Pons (tissue), 1 donor: ENCODE data around the gene NAV2.

Experiments used
- DNase-seq: peaks from one replicate; pipeline ENCODE4 v3.0.0-alpha.2; 2016; ENCODE audit warnings: low spot score

NAV2 gene

DNA sequence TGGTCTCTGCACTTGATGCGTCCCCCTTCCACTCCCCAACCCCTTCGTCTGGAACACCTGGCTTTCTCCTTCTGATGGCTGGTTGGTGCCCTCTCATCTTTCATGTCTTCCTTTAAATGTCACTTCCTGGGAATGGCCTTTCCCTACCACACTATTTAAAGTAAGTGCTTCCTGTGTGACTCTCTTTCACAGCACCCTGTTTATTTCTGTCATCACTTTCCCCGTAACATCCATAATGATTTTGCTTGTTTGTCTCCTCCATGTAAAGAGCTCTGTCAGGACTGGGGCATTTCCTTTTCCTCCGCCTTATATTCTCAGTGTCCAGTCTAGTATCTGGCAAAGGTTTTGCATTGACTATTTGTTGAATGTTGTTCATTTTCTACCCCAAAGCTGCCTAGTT, 304.7 kb downstream of the NAV2 start:
- DNase-seq: no peak

- DNase-seq: no peak
Observed at GRCh38 chr11:20020198-20020597, 307.6 kb downstream of the NAV2 start.

DNA sequence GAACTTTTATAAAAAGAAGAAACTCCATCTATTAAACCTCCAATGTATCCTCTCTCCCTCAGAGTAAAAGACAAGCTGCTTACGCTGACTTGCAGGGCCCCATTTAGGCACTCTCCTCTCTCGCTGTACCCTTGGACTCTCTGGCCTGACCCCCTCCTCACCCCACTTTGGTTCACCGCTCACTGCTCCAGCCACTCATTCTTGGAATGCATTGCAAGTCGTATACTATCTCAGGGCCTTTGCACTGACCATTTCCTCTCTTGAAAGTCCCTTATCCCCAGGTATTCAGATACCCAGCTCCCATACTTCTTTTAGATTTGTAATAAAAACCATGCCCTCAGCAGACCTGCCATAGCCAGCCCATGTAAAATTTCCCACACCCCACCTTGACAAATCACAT, 308.1 kb downstream of the NAV2 start:
- DNase-seq: no peak

DNA sequence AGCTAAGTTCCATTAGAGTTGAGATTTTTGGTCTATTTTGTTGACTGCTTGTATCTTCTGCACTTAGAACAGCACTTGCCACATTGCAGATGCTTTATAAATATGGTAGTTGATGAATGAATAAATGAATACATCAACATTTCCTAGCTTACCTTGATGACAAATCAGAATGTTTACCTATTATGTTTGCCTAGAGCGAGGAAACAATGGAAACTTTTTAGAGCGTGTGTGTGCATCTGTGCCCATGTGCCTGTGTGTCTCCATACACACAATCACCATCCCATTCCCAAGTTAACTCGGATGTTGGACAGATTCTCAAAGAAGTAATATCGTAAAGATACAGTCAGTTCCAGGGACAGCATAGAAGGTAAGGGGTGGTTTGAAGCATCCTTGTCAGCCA, 308.6 kb downstream of the NAV2 start:
- no peak for DNase-seq

- DNase-seq: no peak
Observed at GRCh38 chr11:20021771-20022362, 309.2 kb downstream of the NAV2 start.

GRCh38 chr11:20022363-20023081, 309.9 kb downstream of the NAV2 start:
- no peak for DNase-seq

DNA sequence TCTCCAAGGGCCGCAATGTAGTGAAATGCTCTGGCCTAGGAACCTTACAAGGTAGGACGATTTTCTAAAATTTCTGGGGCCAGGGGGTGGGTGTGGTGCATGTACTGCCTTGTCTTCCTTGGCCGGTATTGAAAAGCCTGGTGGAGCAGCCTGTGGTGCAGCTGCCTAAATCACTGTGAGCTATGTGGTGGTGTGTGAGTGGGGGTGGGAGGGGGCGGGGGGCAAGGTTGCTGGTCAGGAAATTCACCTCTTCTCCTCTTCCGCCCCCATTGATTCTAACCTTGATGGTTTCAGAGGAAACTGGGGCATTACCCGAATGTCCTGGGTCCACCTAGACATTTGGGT, 310.4 kb downstream of the NAV2 start:
- no peak for DNase-seq

GRCh38 chr11:20024172-20024935, 311.7 kb downstream of the NAV2 start:
- no peak for DNase-seq

- DNase-seq: no peak
Observed at GRCh38 chr11:20025332-20025840, 312.7 kb downstream of the NAV2 start.

DNA sequence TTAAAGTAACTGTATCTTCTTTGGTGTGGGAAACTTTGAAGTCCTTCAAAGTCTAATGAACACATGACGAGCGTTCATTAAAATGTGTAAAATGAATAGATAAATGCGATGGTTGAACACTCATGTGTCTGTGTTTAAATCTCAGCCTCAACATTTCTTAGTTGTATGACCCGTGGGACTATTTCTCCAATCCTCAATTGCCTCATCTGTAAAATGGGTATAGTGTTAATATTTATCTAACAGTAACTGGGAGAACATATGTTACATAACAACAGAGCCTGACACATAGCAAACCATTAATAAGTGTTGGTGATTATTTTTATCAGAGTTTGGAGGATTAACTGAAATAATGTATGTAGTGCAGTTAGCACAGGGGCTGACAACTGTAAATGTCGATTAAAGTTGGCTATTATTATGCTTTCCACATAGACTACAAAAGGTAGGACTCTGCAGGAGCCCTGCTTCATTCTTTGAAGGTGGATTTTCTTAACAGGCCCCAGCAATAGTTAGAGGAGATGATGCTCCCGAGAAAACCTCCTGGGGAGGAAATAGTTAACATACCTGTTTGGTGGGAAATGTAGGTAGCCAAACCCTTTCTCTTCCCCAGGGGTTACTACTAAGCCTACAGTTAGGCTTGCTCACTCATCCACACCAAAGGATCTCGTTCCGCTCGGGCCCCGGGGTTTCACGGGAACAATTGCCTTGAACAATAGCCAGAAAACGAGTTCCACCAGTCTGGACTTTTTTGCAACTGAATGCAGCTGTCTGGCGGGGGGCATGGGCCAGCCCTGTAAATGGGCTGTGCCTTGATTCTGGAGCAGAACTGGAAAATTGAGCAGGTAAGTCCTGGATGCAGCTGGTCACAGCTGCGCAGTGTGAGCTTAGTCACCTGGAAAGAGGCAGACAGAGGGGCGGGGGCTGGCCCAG, 314.3 kb downstream of the NAV2 start:
- DNase-seq: no peak

- DNase-seq: no peak
Observed at GRCh38 chr11:20027556-20028013, 314.9 kb downstream of the NAV2 start.

GRCh38 chr11:20029193-20029592, 316.6 kb downstream of the NAV2 start:
- no peak for DNase-seq

- DNase-seq: no peak
Observed at GRCh38 chr11:20030472-20030871, 317.8 kb downstream of the NAV2 start.

DNA sequence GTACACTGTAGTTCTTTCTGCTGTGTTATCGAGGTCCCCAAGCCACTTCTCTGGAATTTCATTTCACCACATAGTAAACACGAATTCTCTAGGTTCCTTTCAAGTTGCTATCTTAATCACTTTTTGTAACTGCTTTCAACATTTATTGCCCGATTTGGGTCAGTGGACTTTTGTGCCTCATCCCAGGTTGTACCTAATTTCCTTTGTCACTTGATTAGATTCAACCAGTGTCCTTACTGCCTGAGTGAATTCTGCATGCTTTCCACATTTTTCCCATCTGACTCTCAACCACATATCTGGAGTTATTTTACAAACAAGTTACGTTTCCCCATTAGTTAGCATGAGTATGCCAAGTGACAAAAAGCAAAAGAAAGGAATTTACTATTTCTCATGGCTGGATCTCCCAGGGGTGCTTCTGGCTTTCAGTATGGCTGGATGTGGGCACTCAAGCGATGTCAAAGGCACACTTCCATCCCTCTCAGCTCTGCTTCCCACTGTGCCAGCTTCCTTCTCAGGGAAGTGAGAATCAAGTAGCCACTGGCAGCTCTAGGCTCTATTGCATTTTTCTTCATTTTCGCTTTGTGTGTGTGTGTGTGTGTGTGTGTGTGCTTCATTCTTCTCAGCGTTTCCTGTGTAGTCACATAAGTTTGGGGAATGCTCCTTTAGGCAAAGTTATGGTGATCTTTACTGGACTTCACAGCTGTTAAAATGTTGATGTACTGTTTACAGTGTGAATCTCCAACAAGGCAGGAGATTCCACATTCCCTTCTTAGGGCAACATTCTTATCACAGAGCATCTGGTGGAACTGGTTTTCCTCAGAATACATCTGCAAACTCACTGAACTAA, 318.7 kb downstream of the NAV2 start:
- DNase-seq: no peak

- no peak for DNase-seq
Observed at GRCh38 chr11:20032127-20032526, 319.5 kb downstream of the NAV2 start.

- DNase-seq: no peak
Observed at GRCh38 chr11:20032577-20033260, 320.1 kb downstream of the NAV2 start.

- no peak for DNase-seq
Observed at GRCh38 chr11:20033806-20034205, 321.2 kb downstream of the NAV2 start.

DNA sequence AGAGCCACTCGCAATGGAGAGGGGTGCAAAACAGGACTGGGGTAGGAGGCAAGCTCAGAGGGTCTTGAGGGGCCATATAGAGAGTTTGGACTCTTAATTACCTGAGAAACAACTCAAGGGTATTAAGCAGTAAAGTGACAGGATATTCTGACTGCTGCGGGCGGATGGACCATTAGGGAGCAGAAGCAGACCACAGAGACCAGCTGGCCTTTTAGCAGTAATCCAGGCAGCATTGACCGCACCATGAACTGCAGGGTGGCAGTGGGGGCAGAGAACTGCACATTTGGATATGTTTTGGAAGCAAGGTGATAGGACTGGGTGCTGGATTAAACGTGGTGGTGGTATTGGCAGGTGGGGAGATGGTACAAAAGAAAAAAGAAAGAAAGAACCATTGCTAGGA, 322.3 kb downstream of the NAV2 start:
- no peak for DNase-seq

DNA sequence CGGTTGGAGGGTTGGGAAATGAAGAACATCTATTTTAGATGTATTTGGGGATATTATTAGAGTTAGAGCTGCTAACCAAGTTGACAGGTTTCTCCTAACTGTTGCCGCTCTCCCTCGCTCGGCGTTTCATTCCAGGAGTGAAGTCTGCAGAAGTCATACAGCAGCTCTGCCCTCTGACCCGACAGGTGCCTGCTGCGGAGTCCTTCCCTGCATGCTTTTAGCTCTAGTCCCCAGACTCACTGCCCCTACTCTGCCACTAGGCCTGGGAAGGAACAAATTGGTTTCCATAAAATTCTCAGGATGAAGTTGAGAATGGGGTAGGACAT, 322.7 kb downstream of the NAV2 start:
- DNase-seq: no peak
